A549 (cell line): ENCODE results near the gene ROR1.

Experiments used
- CTCF ChIP-seq: fragments of >200 bp; sonication (Bioruptor Twin); formaldehyde crosslinking; IDR thresholded peaks from 3 replicates; pipeline ENCODE4 v1.5.1; 2016
- EHF ChIP-seq: fragments of 250-450 bp; sonication (Bioruptor Pico); IDR thresholded peaks from 2 replicates; pipeline ENCODE4 v1.5.0; 2020; ENCODE audit warnings: mild to moderate bottlenecking
- ELK1 ChIP-seq: fragments of 150-350 bp; IDR thresholded peaks from 2 replicates; pipeline ENCODE4 v1.6.1; 2014; ENCODE audit warnings: low read depth, mild to moderate bottlenecking, low read length
- HOXA7 ChIP-seq: fragments of 250-450 bp; sonication (Bioruptor Pico); IDR thresholded peaks from 2 replicates; pipeline ENCODE4 v1.5.0; 2020; ENCODE audit warnings: mild to moderate bottlenecking, moderate library complexity
- MAFK ChIP-seq: fragments of 450-650 bp; IDR thresholded peaks from 2 replicates; pipeline ENCODE4 v1.6.1; 2014; ENCODE audit not compliant: partially characterized antibody
- POLR2A ChIP-seq: IDR thresholded peaks from 2 replicates; pipeline ENCODE4 v1.6.1; 2012; ENCODE audit warnings: mild to moderate bottlenecking, low read length
- REST ChIP-seq: fragments of 200-600 bp; sonication (generic); IDR thresholded peaks from 2 replicates; pipeline ENCODE4 v1.6.1; 2016; ENCODE audit warnings: antibody characterized with exemption, mild to moderate bottlenecking, moderate library complexity
- ZC3H11A ChIP-seq: fragments of 450-650 bp; IDR thresholded peaks from 2 replicates; pipeline ENCODE4 v1.6.1; 2014; ENCODE audit warnings: antibody characterized with exemption, mild to moderate bottlenecking
- TF ChIP-seq, protein P1 (sequence below): IDR thresholded peaks from 2 replicates; pipeline ENCODE4 v1.6.1; 2012

- TF ChIP-seq POLR2A (no peak), REST (no peak), CTCF (no peak), ZC3H11A (no peak), ELK1 (no peak), MAFK (no peak), HOXA7 (CRISPR knock-in tag) (no peak), EHF (CRISPR knock-in tag) (no peak)
- TF ChIP-seq, protein P1, sequence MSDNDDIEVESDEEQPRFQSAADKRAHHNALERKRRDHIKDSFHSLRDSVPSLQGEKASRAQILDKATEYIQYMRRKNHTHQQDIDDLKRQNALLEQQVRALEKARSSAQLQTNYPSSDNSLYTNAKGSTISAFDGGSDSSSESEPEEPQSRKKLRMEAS: no peak
These were observed 20.5 kb downstream of the ROR1 start for GRCh38 chr1:63794354-63794753.
